22Rv1 (cell line): ENCODE data around the gene SPINK5.

Experiments used
- CTCF ChIP-seq: fragments of 450-650 bp; IDR thresholded peaks from 2 replicates; pipeline ENCODE4 v1.5.1; 2017; ENCODE audit warnings: mild to moderate bottlenecking
- ZFX ChIP-seq: fragments of 450-650 bp; IDR thresholded peaks from 2 replicates; pipeline ENCODE4 v1.6.1; 2017; ENCODE audit warnings: antibody characterized with exemption, borderline replicate concordance

DNA sequence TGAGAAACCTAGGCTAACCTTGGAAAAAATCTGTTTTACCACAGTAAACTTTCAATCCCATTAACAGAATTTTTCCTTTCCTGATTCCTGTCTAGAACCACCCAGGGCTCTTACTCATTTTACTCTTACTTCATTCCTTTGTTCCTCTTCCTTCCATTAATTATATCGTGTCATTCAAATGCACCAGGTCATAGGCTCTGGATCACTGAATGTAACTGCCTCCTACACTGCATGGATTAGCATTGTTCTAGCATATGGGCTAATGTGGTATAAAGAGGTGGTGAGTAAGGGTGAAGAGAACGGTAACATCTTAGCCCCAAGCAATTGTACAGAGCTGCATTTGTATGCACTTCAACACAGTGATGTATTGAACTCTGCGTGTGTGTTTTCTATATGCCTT lies 49.5 kb upstream of the SPINK5 start:
- TF ChIP-seq CTCF (no peak), ZFX (no peak)
